ACC112 (cell line): ENCODE measurements around the gene NDUFB5.
"Not testable (repeated sequence)": the region's sequence is repeated elsewhere in the genome, so short reads cannot be mapped to it uniquely, and the experiment has no call there.

Experiments
- H2AFZ ChIP-seq: fragments of 200-600 bp; sonication (generic); one replicate; pipeline ENCODE4 v1.6.0; 2017; ENCODE audit warnings: antibody characterized with exemption, low read length; ENCODE audit not compliant: unreplicated experiment
- H3K27ac ChIP-seq: fragments of 200-600 bp; sonication (generic); 2 replicates; pipeline ENCODE4 v1.5.1; 2014; ENCODE audit warnings: low read depth, mild to moderate bottlenecking, antibody characterized with exemption, low read length, moderate library complexity
- H3K27me3 ChIP-seq: fragments of 200-600 bp; sonication (generic); 2 replicates; pipeline ENCODE4 v1.6.1; 2014; ENCODE audit warnings: mild to moderate bottlenecking, antibody characterized with exemption, low read length, moderate library complexity, mixed read lengths; ENCODE audit not compliant: insufficient read depth
- H3K36me3 ChIP-seq: fragments of 200-600 bp; sonication (generic); 2 replicates; pipeline ENCODE4 v1.6.1; 2016; ENCODE audit warnings: mild to moderate bottlenecking, antibody characterized with exemption, low read length, moderate library complexity, mixed read lengths; ENCODE audit not compliant: insufficient read depth
- H3K4me1 ChIP-seq: fragments of 200-600 bp; sonication (generic); one replicate; pipeline ENCODE4 v1.6.1; 2016; ENCODE audit warnings: low read length, mixed read lengths; ENCODE audit not compliant: insufficient read depth, unreplicated experiment, control insufficient read depth
- H3K4me3 ChIP-seq: fragments of 200-600 bp; sonication (generic); 2 replicates; pipeline ENCODE4 v1.5.1; 2014; ENCODE audit warnings: mild to moderate bottlenecking, low read depth, low read length
- H3K79me2 ChIP-seq: fragments of 200-600 bp; sonication (generic); one replicate; pipeline ENCODE4 v1.6.0; 2016; ENCODE audit warnings: low read length; ENCODE audit not compliant: control insufficient read depth, unreplicated experiment, insufficient read depth

Gene NDUFB5

GRCh38 chr3:179630753-179631451 lies 26.3 kb downstream of the NDUFB5 start:
- no peak overlapping the region for H3K4me3 ChIP-seq
- no peak overlapping the region for H3K27ac ChIP-seq
- H3K79me2 ChIP-seq = no peaks in the 10 kb centered on the region
- 0 out of 2 replicates have a peak, but pooled peaks cover under 1% of the 10 kb centered on the region for H3K36me3 ChIP-seq
- no peak overlapping the region for H2AFZ ChIP-seq
- no peaks in the 10 kb centered on the region for H3K4me1 ChIP-seq
- no peaks in the 10 kb centered on the region for H3K27me3 ChIP-seq

GRCh38 chr3:179640469-179640868 lies 35.9 kb downstream of the NDUFB5 start:
- Histone ChIP-seq H3K36me3 (no peaks in the 10 kb centered on the region), H3K27ac (no peak overlapping the region), H2AFZ (no peak overlapping the region), H3K27me3 (no peaks in the 10 kb centered on the region), H3K79me2 (no peaks in the 10 kb centered on the region), H3K4me1 (no peaks in the 10 kb centered on the region), H3K4me3 (no peak overlapping the region)

GRCh38 chr3:179642871-179643270 lies 38.3 kb downstream of the NDUFB5 start:
- no peak overlapping the region for H2AFZ ChIP-seq
- no peaks in the 10 kb centered on the region for H3K4me1 ChIP-seq
- no peak overlapping the region for H3K27ac ChIP-seq
- no peaks in the 10 kb centered on the region for H3K79me2 ChIP-seq
- no peak overlapping the region for H3K4me3 ChIP-seq
- H3K36me3 ChIP-seq = no peaks in the 10 kb centered on the region
- no peaks in the 10 kb centered on the region for H3K27me3 ChIP-seq

- not testable (repeated sequence) for H3K36me3 ChIP-seq, H3K79me2 ChIP-seq, H3K4me3 ChIP-seq, H3K27me3 ChIP-seq, H3K4me1 ChIP-seq, H2AFZ ChIP-seq, H3K27ac ChIP-seq
These were observed 39.2 kb downstream of the NDUFB5 start for GRCh38 chr3:179643837-179644236.

- H3K79me2 ChIP-seq = no peaks in the 10 kb centered on the region
- no peaks in the 10 kb centered on the region for H3K4me1 ChIP-seq
- no peak overlapping the region for H3K27ac ChIP-seq
- no peaks in the 10 kb centered on the region for H3K36me3 ChIP-seq
- no peak overlapping the region for H3K4me3 ChIP-seq
- no peaks in the 10 kb centered on the region for H3K27me3 ChIP-seq
- no peak overlapping the region for H2AFZ ChIP-seq
These were observed 41.6 kb downstream of the NDUFB5 start for GRCh38 chr3:179646177-179646576.

GRCh38 chr3:179651687-179652446 lies 47.3 kb downstream of the NDUFB5 start:
- Histone ChIP-seq H3K36me3 (no peaks in the 10 kb centered on the region; the same call in 1 of the 2 replicates), H3K4me1 (peaks cover 11% of the 10 kb centered on the region), H2AFZ (peak overlapping the region; percentile 90), H3K27ac (peak overlapping the region; percentile 67; the same call in 1 of the 2 replicates), H3K4me3 (peak overlapping the region; percentile 98), H3K27me3 (no peaks in the 10 kb centered on the region), H3K79me2 (peaks cover 30% of the 10 kb centered on the region)

GRCh38 chr3:179652447-179653095 lies 48.0 kb downstream of the NDUFB5 start, which contains the start of gene USP13:
USP13 (plus strand) TSS chr3:179653040; CDS start chr3:179653226, 186 bp downstream.
- peaks cover 11% of the 10 kb centered on the region for H3K4me1 ChIP-seq
- H3K27ac ChIP-seq = peak within 1 kb of the TSS; percentile 67
- H3K79me2 ChIP-seq = peaks cover 32% of the 10 kb centered on the region
- H3K27me3 ChIP-seq = no peaks in the 10 kb centered on the region
- peak within 1 kb of the TSS; percentile 98 for H3K4me3 ChIP-seq
- no peaks in the 10 kb centered on the region; the same call in 1 of the 2 replicates for H3K36me3 ChIP-seq
- H2AFZ ChIP-seq = peak within 1 kb of the TSS; percentile 92

- Histone ChIP-seq H3K27me3 (no peaks in the 10 kb centered on the region), H3K36me3 (no peaks in the 10 kb centered on the region; the same call in 1 of the 2 replicates), H3K27ac (peak overlapping the region; percentile 67; the same call in 1 of the 2 replicates), H3K79me2 (peaks cover 35% of the 10 kb centered on the region), H2AFZ (peak overlapping the region; percentile 92), H3K4me3 (peak overlapping the region; percentile 98), H3K4me1 (peaks cover 11% of the 10 kb centered on the region)
These were observed 48.7 kb downstream of the NDUFB5 start for GRCh38 chr3:179653096-179653797.

- H3K4me3 ChIP-seq = peak overlapping the region; percentile 98
- no peak overlapping the region for H3K27ac ChIP-seq
- no peak overlapping the region for H2AFZ ChIP-seq
These were observed 50.6 kb downstream of the NDUFB5 start for GRCh38 chr3:179655236-179655635.

GRCh38 chr3:179658606-179659005 lies 54.0 kb downstream of the NDUFB5 start:
- H3K4me1 ChIP-seq = peaks cover 11% of the 10 kb centered on the region
- peaks cover 84% of the 10 kb centered on the region for H3K79me2 ChIP-seq
- H3K4me3 ChIP-seq = no peak overlapping the region
- no peak overlapping the region for H3K27ac ChIP-seq
- H3K36me3 ChIP-seq = no peaks in the 10 kb centered on the region; the same call in 1 of the 2 replicates
- no peak overlapping the region for H2AFZ ChIP-seq
- H3K27me3 ChIP-seq = no peaks in the 10 kb centered on the region

More at GRCh38 chr3:179655236-179655635, 50.6 kb downstream of the NDUFB5 start:
- peaks cover 11% of the 10 kb centered on the region for H3K4me1 ChIP-seq
- no peaks in the 10 kb centered on the region; the same call in 1 of the 2 replicates for H3K36me3 ChIP-seq
- no peaks in the 10 kb centered on the region for H3K27me3 ChIP-seq
- peaks cover 54% of the 10 kb centered on the region for H3K79me2 ChIP-seq
